Glutamatergic neuron (in vitro differentiated cells): ENCODE measurements around the gene NUBP1. TPM values are rescaled to one million over a fixed set of nuclear protein-coding genes. Genes with fewer than 3 reads are reported as not detected.

Experiments used
- DNase-seq: peaks from one replicate; pipeline ENCODE4 v3.0.0; 2022
- H3K27ac Mint-ChIP-seq: one replicate; pipeline ENCODE4 v1.8.0; 2020; ENCODE audit warnings: mild to moderate bottlenecking, mixed read lengths, inconsistent platforms; ENCODE audit not compliant: unreplicated experiment
- H3K27me3 Mint-ChIP-seq: one replicate; pipeline ENCODE4 v1.8.0; 2020; ENCODE audit warnings: mild to moderate bottlenecking, moderate library complexity, mixed read lengths, inconsistent platforms; ENCODE audit not compliant: unreplicated experiment
- H3K36me3 Mint-ChIP-seq: one replicate; pipeline ENCODE4 v1.8.0; 2020; ENCODE audit warnings: mild to moderate bottlenecking, mixed read lengths, inconsistent platforms; ENCODE audit not compliant: unreplicated experiment
- H3K4me1 Mint-ChIP-seq: one replicate; pipeline ENCODE4 v1.8.0; 2020; ENCODE audit warnings: mild to moderate bottlenecking, low read depth, mixed read lengths, inconsistent platforms; ENCODE audit not compliant: unreplicated experiment
- H3K4me3 Mint-ChIP-seq: one replicate; pipeline ENCODE4 v1.8.0; 2020; ENCODE audit warnings: mild to moderate bottlenecking, mixed read lengths, inconsistent platforms; ENCODE audit not compliant: unreplicated experiment
- H3K9me3 Mint-ChIP-seq: one replicate; pipeline ENCODE4 v1.8.0; 2020; ENCODE audit warnings: mild to moderate bottlenecking, moderate library complexity, mixed read lengths, inconsistent platforms; ENCODE audit not compliant: unreplicated experiment
- CTCF ChIP-seq: fragments of 200-600 bp; sonication (generic); IDR thresholded peaks from one replicate; pipeline ENCODE4 v1.5.0; 2021; ENCODE audit not compliant: partially characterized antibody, unreplicated experiment
- total RNA-seq: library from RNA; stranded (reverse); fragmentation: NEBNext Ultra II Directional; extraction: Animal tissue kit (Norgen Biotek cat#: 25700); gene quantifications from one replicate; pipeline ENCODE4 v1.2.1, GENCODE V29; 2021; ENCODE audit not compliant: unreplicated experiment

NUBP1 gene
- total RNA-seq, 1 donor from 2014 or later, result 23.2 TPM

GRCh38 chr16:10760858-10761257, 17.2 kb downstream of the NUBP1 start:
- peaks cover 25% of the 10 kb centered on the region for H3K36me3 Mint-ChIP-seq

DNA sequence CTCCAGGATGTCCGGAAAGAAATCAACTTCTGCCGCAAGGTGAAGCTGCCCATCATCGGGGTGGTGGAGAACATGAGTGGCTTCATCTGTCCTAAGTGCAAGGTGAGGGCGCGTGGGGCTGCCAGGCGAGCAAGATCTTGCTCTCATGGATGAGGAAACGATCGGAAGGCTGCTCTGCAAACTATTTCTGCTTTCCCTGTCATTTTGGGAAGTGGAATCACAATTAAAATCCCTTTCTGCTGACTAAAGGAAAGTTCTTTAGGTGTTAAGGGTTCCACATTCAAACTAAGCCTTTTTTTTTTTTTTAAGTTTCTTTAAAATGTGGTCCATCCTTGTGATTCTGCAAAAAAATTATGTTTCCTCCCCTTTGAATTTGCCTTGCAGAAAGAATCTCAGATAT, 17.7 kb downstream of the NUBP1 start:
- H3K9me3 Mint-ChIP-seq, result peaks cover 5% of the 10 kb centered on the region
- H3K4me3 Mint-ChIP-seq, result no peak overlapping the region
- H3K4me1 Mint-ChIP-seq, result no peaks in the 10 kb centered on the region
- no peak for TF ChIP-seq CTCF
- peaks cover 25% of the 10 kb centered on the region for H3K36me3 Mint-ChIP-seq
- no peak overlapping the region for H3K27ac Mint-ChIP-seq
- DNase-seq, result no peak
- peaks cover 4% of the 10 kb centered on the region for H3K27me3 Mint-ChIP-seq

More at GRCh38 chr16:10760858-10761257, 17.2 kb downstream of the NUBP1 start:
- no peak for TF ChIP-seq CTCF
- H3K27ac Mint-ChIP-seq, result no peak overlapping the region
- no peaks in the 10 kb centered on the region for H3K4me1 Mint-ChIP-seq
- H3K27me3 Mint-ChIP-seq, result peaks cover 4% of the 10 kb centered on the region
- DNase-seq, result no peak
- peaks cover 2% of the 10 kb centered on the region for H3K9me3 Mint-ChIP-seq
- H3K4me3 Mint-ChIP-seq, result no peak overlapping the region

DNA sequence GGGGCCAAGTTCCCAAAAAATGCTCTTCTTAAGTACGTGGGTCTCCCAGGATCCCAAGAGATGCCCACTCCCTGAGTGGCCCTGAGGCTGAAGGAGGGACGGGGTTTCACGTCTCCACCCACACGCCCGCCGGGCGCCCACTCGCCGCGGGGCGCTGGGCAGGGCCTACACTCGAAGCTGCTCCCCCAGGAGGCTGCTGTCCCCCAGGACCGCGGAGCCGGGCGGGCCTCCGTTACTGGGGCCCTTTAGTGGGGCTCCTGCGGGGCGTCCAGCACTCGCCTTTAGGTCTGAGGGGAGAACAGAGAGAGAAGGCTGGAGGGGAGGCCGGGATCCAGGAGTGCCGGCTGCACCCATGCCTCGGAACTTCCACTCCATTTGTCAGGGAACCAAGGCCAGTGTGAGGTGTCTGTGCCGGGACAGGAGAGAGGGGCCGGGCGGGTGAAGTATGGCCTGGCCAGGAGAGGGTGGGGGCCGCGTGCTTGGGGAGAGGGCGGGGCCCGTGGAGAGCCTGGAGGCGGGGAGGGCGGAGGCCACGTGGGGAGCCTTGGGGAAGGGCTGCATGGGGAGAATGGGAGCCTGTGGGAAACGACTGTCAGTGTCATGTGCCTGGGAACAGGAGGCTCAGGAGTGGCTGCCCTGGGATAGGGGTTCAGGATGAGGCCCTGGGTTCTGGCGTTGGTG, 18.8 kb downstream of the NUBP1 start:
- no peak for DNase-seq
- H3K27me3 Mint-ChIP-seq, result peaks cover 4% of the 10 kb centered on the region
- H3K36me3 Mint-ChIP-seq, result peaks cover 25% of the 10 kb centered on the region
- H3K4me3 Mint-ChIP-seq, result no peak overlapping the region
- peaks cover 6% of the 10 kb centered on the region for H3K9me3 Mint-ChIP-seq
- H3K27ac Mint-ChIP-seq, result no peak overlapping the region
- no peak for TF ChIP-seq CTCF
- no peaks in the 10 kb centered on the region for H3K4me1 Mint-ChIP-seq

DNA sequence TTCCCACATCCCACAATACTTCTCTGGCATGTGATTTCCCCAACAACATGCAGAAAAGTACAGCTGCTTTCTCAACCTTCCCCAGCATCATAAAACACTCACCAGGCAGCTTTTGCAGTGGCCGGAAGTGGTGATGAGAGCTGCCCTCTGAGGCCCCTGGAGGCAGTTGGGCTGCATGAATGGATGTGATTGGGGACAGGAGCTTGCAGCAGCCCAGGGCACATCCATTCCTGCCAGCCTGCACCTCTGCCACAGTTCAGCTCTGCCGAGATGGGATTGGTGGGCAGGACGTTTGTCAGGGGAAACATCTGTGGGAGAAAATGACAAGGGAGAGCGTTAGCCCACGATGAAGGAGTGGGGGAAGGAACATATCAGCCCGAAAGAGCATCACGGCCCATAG, 19.8 kb downstream of the NUBP1 start:
- peaks cover 4% of the 10 kb centered on the region for H3K27me3 Mint-ChIP-seq
- peaks cover 25% of the 10 kb centered on the region for H3K36me3 Mint-ChIP-seq
- no peaks in the 10 kb centered on the region for H3K4me1 Mint-ChIP-seq
- no peak for DNase-seq
- no peak overlapping the region for H3K4me3 Mint-ChIP-seq
- H3K9me3 Mint-ChIP-seq, result peaks cover 6% of the 10 kb centered on the region
- no peak for TF ChIP-seq CTCF
- no peak overlapping the region for H3K27ac Mint-ChIP-seq

DNA sequence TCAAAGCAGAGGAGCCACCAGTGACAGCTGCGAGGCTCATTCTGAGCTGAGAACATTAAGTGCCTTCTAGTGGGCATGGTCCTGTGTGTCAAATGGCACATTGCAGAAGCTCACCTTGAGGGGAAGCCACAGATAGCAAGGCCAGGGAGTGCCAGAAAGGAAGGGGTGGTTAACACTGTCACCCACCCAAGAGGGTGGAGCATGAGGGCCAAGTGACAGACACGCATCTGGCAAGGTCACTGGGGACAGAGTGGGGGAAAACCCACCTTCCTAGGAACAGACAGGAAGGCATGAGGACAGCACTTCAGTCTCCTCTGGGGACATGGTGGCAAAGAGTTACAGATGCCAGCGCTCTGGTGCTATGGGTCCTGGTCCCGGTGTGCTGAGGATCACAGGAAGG, 22.1 kb downstream of the NUBP1 start:
- Mint-ChIP-seq H3K4me1 (no peaks in the 10 kb centered on the region), H3K9me3 (peaks cover 6% of the 10 kb centered on the region), H3K27ac (no peak overlapping the region), H3K27me3 (peaks cover 2% of the 10 kb centered on the region), H3K4me3 (no peak overlapping the region), H3K36me3 (peaks cover 23% of the 10 kb centered on the region)
- TF ChIP-seq CTCF, result no peak
- DNase-seq, result no peak
